Pancreas (tissue), 10 donors: ENCODE data around the gene PCDHB3. TPM values are rescaled to one million over a fixed set of nuclear protein-coding genes. Genes with fewer than 3 reads are reported as not detected.

Source experiments
- ATAC-seq, 4 donors: fragments of 200-7000 bp; cut with Tn5 transposase; one replicate each; pipeline versions ENCODE4 v1.8.0 to v1.9.1; 2020; ENCODE audit warnings: mild to moderate bottlenecking in 4 of 4, moderate library complexity in 4 of 4
- DNase-seq, 6 donors: peaks; one replicate each; pipeline ENCODE4 v3.0.0-alpha.2; 2020
- FAIRE-seq: peaks from 2 replicates; lab custom pipeline; 2012; peaks lifted over from hg19 to GRCh38; lab: Jason Lieb, UNC
- H3K27ac ChIP-seq, 4 donors: fragments of 200-600 bp; sonication (generic); 1 replicate in 3 of 4; 2 replicates in 1 of 4; pipeline versions ENCODE4 v1.5.0 to v1.8.0; 2020
- H3K27me3 ChIP-seq, 4 donors: fragments of 200-600 bp; one replicate each; pipeline ENCODE4 v1.8.0; 2021
- H3K36me3 ChIP-seq, 3 donors: fragments of 200-600 bp; sonication (generic) in 1 of 3; one replicate each; pipeline versions ENCODE4 v1.5.0 to v1.8.0; 2020 to 2021
- H3K4me1 ChIP-seq, 3 donors: fragments of 200-600 bp; one replicate each; pipeline ENCODE4 v1.8.0; 2021
- H3K4me3 ChIP-seq, 4 donors: fragments of 200-600 bp; sonication (generic) in 2 of 4; one replicate each; pipeline versions ENCODE4 v1.5.0 to v1.8.0; 2020 to 2021
- H3K9me3 ChIP-seq, 4 donors: fragments of 200-600 bp; one replicate each; pipeline ENCODE4 v1.8.0; 2021
- CTCF ChIP-seq, 4 donors: fragments of 200-600 bp; sonication (generic) in 3 of 4; IDR thresholded peaks; one replicate each; pipeline versions ENCODE4 v1.5.0 to v1.8.0; 2021; ENCODE audit warnings: antibody characterized with exemption in 4 of 4
- WGBS, 2 donors: extraction: QIAGEN DNeasy Blood & Tissue Kit; methylation state at CpG; one replicate each; pipeline ENCODE4 v1.1.7; 2013; 5-methylcytosine and 5-hydroxymethylcytosine counted together
- intact Hi-C, 3 donors: fragments of 100-400 bp; cut with DNase I; formaldehyde crosslinking; loops; one replicate each; pipeline versions ENCODE4 v1.11.1 to v1.14.2; 2022
- polyA plus RNA-seq, 2 donors: library from polyadenylated mRNA; stranded (reverse); fragments of 200-250 nt; gene quantifications; one replicate each; pipeline ENCODE4 v1.2.3, GENCODE V29; 2013
- total RNA-seq, 6 donors: library from RNA; stranded (reverse); fragmentation: NEBNext Ultra II Directional in 4 of 6; extraction: Animal tissue kit (Norgen Biotek cat#: 25700) in 4 of 6; gene quantifications; one replicate each; pipeline versions ENCODE4 v1.2.1 to v1.2.4, GENCODE V29; 2021 to 2023
- donor health status: healthy with polysubstance abuse.
- donor health status: DM: no; HTN: no; CAD: no; lungs with moderate emphysema.
- donor health status: DM: no; HTN: no; CAD: no.
- donor health status: control.
- donor health status: control.
- donor health status: Bipolar disorder and iron deficiency.
- donor health status: DM: yes; HTN: yes; CAD: no.
- donor health status: DM: no; HTN: no; CAD: no.
- donor health status: DM: no; HTN: no; CAD: no.
- donor health status: DM: yes; HTN: yes; CAD: no.

The PCDHB3 gene
- total RNA-seq, result 1 to 10 TPM in 3 of 6 donors, under 1 TPM in 3; 0.41 to 2.2 (median 1.0) TPM
- 1 to 10 TPM in 1 of 2 donors, under 1 TPM in 1; 0.42 to 1.4 TPM for polyA plus RNA-seq

GRCh38 chr5:141100243-141100805, at the start of gene PCDHB3:
TSS of gene PCDHB3 (plus strand) at chr5:141100473. CDS start at chr5:141100650, 177 bp downstream.
- DNase-seq, result peak in 2 of 6 donors; percentile 34 to 52
- no peaks in the 10 kb centered on the region for H3K36me3 ChIP-seq

GRCh38 chr5:141050622-141051520, 49.4 kb upstream of the PCDHB3 start, which contains the start of gene PCDHB1:
TSS of gene PCDHB1 (plus strand) at chr5:141051374. CDS start at chr5:141051471, 97 bp downstream.
- Histone ChIP-seq H3K4me3 (peak within 1 kb of the TSS; percentile 32 to 66 (median 51)), H3K27me3 (no peaks in the 10 kb centered on the region), H3K27ac (peak within 1 kb of the TSS in 3 of 4 donors; percentile 3 to 8 (median 6)), H3K9me3 (no peaks in the 10 kb centered on the region), H3K4me1 (peaks cover 0 to 4% (median 0%) of the 10 kb centered on the region in 3 donors), H3K36me3 (no peaks in the 10 kb centered on the region)
- WGBS, 2 donors, result 6% methylated on average over 20 of the region's 20 CpGs
- intact Hi-C loops, result no loop called here
- peak; percentile 74 to 93 (median 90) for ATAC-seq
- DNase-seq, result peak in 1 of 6 donors; percentile 36
- TF ChIP-seq CTCF (IDR thresholded peaks at IDR 0.05), result no peak
- no peak for FAIRE-seq

More at GRCh38 chr5:141100243-141100805, at the start of gene PCDHB3:
- no peaks in the 10 kb centered on the region for H3K4me1 ChIP-seq
- ATAC-seq (peak; percentile 53 to 85 (median 72)), FAIRE-seq (no peak)
- no peak within 1 kb of the TSS for H3K27ac ChIP-seq
- TF ChIP-seq CTCF (IDR thresholded peaks at IDR 0.05), result no peak
- no peaks in the 10 kb centered on the region for H3K9me3 ChIP-seq
- intact Hi-C loops, result no loop called here
- H3K4me3 ChIP-seq, result peak within 1 kb of the TSS in 2 of 4 donors; percentile 5 to 26
- WGBS, 2 donors, result 14 to 22% methylated on average over 19 of the region's 19 CpGs
- H3K27me3 ChIP-seq, result no peaks in the 10 kb centered on the region

- no peak for FAIRE-seq
- peak in 4 of 6 donors; percentile 17 to 66 (median 38) for DNase-seq
- intact Hi-C loops, result no loop called here
- peak overlapping the region; percentile 32 to 66 (median 51) for H3K4me3 ChIP-seq
- H3K27me3 ChIP-seq, result no peaks in the 10 kb centered on the region
- WGBS, 2 donors, result 4% methylated on average over 19 of the region's 19 CpGs
- ATAC-seq, result peak; percentile 71 to 75 (median 73)
- peaks cover 0 to 4% (median 0%) of the 10 kb centered on the region in 3 donors for H3K4me1 ChIP-seq
- H3K27ac ChIP-seq, result peak overlapping the region in 3 of 4 donors; percentile 3 to 8 (median 6)
- H3K36me3 ChIP-seq, result no peaks in the 10 kb centered on the region
- TF ChIP-seq CTCF (IDR thresholded peaks at IDR 0.05), result no peak
- H3K9me3 ChIP-seq, result no peaks in the 10 kb centered on the region
Measured at GRCh38 chr5:141051521-141051866, 48.8 kb upstream of the PCDHB3 start.

GRCh38 chr5:141077826-141078225, 22.4 kb upstream of the PCDHB3 start:
- Histone ChIP-seq H3K9me3 (no peaks in the 10 kb centered on the region), H3K4me3 (peak overlapping the region in 2 of 4 donors; percentile 21 to 35), H3K27me3 (peaks cover 3 to 5% (median 4%) of the 10 kb centered on the region in 4 donors), H3K4me1 (no peaks in the 10 kb centered on the region), H3K27ac (no peak overlapping the region), H3K36me3 (no peaks in the 10 kb centered on the region)
- no peak for TF ChIP-seq CTCF (IDR thresholded peaks at IDR 0.05)
- DNase-seq (no peak), ATAC-seq (peak in 3 of 4 donors; percentile 45 to 74 (median 64)), FAIRE-seq (no peak)
- WGBS, 2 donors, result 33 to 37% methylated on average over 17 of the region's 17 CpGs
- intact Hi-C loops, result no loop called here
